Stimulated activated CD8-positive, alpha-beta memory T cell treated with anti-CD3 and anti-CD28 coated beads, Interleukin-15, amount 100 ng/mL, for 4 hours (primary cell): ENCODE results near the gene AGA.

Experiments used
- DNase-seq, 2 donors: peaks; one replicate each; pipeline ENCODE4 v3.0.0-alpha.2; 2020; ENCODE audit warnings: low read depth in 2 of 2

AGA gene

DNA sequence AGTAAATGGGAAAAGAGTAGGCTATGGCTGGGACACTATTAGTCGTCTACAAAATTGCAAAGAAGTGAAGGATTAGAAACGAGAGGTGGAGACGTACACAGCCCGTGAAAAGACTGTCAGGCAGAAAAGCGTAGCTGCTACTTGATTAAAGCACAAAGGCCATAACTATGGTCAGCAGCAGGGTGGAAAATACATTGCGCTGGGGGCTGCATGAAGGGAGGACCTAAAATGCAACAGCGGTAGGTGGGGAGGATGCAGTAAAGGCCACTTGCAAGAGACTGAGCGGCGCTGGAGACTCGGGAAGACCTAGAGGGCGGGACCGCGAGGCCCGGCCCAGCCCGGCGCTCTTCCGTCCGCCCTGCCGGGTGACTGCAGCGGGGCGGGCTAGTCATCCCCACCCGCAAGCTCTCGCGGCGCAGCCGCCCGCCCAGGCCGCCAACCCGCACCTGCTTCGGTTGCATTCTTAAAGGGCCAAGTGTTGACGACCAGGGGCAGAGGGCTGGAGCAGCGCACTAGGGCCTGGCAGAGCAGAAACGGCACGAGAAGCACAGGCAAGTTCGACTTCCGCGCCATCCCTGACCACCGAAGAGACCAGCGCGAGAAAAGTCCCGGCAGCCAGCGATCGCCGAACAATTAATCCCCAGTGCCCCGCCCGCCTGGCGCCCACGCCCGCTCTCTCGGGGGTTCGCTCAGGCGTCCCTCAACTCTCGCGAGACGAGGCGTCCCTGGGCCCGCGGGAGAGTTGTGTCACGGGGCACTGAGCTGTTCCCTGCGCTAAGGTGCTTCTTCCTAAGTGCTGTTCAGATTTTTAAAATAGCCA lies at the start of gene AGA:
Gene AGA, minus strand, starts transcription at position 635 of the 820 bp plus-strand sequence. Its CDS starts 62 bp downstream, at position 573.
- peak; percentile 92 for DNase-seq

DNA sequence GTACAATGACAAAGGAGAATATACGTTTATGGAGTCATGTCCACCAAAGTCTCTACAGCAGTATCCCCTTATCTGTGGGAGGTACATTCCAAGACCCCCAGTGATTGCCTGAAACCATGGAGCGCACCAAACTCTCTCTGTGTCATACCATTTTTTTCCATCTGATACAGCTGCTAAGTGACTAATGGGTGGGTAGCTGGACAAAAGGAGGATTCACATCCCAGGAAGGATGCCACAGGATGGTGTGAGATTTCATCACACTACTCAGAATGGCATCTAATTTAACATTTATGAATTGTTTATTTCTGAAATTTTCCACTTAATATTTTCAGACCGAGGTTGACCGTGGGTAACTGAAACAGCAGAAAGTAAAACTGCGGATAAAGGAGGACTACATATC lies 49.8 kb upstream of the AGA start:
- DNase-seq, result no peak

DNA sequence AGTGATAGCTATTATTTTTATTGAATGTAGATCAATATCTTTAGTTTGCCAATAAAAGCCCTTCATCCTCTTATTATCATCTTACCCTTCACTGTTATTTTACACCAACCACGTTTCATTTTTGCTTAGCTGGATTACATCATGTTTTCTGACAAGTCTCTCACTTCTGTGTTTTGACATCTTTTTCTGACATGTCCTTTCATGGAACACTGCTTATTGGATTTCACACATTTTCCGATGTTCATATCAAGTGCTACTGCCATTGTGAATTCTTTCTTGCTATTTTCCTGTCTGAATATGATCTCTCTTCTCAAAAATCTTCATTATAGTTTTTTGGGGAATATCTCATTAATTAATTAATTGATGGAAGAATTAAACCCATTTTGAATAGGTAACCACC lies 48.5 kb upstream of the AGA start:
- no peak for DNase-seq

DNA sequence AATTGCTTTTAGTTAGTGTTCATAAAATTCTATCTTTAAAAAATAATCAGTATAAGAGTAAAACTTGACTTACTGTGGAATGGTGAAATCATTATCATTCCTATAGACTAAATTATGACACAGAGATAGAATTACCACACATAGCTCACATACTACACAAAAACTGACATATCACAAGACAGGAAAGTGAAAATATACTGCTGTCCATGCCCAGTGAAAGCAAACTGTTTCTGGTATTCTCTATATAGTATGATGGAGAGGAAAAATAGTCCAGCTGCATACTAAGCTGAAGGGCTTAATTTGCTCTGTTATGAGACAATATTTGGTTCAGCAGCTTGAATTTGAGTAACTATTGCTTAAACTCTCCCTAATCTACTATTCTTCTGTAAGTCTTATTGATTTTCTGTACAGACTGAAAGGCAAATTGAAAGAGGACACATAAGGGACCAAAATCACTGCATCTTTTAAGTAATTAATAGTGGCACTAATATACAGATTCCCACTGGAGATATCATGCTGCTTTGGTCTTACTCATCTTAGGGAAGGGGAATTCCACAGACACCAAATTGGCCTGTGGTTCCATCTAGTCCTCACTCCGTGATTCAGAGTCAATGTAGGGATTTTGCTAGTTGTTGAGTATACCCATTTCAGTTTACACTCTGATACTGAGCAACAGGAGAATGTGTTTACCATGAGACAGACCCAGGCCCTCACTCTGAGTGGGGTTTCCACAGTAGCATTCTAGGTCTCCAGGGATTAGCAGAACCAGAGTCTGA lies 47.4 kb upstream of the AGA start:
- no peak for DNase-seq

DNA sequence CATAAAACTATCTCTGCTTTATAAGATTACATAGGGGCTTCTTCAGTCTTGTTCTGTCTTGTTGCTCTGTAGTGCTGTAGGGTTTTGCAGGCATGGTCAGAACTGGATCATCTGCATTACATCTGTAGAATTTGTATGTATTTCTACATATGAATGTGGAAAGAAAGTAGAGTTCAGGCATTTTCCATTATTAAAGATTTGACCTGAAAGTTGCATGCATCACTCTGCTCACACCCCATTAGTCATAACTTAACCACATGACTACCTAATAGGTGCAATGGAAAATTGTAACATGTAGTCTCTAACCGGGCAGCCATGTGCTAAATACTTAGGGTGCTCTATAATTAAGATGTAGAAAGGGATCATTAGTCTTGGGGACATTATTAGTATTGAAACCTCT lies 45.7 kb upstream of the AGA start:
- no peak for DNase-seq

DNA sequence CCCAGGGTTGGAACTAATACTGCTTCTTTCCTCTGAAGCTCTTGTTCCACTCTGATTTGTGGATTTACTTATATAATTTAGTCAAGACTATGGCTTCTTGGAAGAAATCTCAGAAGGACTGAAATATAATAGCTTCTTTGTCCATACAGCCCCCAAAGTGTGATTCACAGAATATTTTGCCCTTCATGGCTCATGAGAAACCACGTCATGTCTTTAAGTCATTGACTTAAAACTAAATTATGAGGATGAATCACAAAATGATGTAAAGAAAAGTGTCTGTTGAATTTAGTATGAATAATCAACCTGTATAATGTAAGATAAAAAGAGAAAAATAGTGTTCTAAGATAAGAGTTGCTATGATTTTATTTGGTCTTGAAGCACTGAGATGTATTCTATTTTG lies 43.3 kb upstream of the AGA start:
- DNase-seq, result no peak

DNA sequence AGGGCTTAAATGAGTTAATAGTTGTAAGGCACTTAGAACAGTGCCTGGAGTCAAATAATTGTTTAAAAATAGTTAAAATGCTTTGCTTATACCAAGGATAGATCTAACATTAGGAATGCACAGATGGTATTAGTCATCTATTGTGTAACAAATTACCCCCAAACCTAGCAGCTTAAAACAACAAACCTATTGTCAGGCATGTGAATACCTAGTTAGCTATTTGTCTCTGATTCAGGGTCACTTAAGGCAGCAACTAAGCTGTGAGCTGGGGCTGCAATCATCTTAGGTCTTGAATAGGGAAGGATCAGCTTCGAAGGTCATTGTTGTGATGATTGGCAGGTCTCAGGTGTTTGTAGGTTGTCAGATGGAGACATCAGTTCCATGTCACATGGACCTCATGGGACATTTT lies 42.4 kb upstream of the AGA start:
- no peak for DNase-seq

DNA sequence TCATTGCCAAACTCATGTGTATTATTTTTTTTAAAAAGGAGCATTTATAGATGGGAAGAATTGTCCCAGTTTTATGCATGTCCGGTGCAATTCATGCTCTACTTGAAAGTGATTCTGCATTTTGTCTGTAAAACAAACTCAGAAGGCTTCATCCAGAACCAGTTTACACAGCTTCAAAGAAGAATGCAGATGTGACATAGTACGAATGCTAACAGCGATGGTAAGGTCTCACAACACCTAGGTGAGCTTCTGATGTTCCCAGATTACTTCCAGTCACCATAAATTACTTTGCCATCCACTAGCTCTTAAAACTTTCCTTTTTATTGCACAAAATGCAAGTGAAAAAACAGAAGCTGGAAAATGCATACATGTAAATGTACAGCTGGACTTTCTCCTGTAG lies 41.5 kb upstream of the AGA start:
- no peak for DNase-seq

DNA sequence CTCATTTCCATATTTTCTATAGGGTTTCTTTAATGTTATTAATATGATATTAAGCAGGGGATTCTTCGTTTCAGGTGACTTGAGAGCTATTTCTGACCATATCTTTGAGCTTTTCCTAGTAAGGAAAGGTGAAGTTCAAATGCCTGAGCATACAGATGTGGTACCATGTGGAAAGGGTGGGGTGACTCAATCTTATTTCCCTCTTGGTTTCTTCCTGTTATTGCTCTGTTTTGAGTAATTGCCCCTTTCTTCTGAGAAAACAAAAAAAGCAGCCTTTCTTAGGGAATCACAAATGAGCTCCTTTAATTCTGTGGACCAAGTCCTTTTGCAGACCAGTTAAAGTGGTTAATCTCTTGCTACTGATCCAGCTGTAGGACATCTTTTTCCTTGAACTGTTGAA lies 41.0 kb upstream of the AGA start:
- DNase-seq, result no peak

DNA sequence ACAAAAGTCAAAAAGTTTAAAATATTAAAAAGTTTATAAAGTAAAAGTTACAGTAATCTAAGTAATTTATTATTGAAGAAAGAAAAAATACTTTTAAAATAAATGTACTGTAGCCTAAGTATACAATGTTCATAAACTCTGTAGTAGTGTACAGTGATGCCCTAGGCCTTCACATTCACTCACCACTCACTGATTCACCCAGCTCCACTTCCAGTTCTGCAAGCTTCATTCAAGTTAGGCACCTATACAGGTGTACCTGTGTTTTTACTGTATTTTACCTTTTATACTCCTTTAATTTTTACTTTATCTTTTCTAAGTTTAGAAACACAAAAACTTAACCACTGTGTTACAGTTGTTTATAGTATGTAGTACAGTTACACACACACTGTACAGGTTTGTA lies 40.1 kb upstream of the AGA start:
- DNase-seq, result no peak

DNA sequence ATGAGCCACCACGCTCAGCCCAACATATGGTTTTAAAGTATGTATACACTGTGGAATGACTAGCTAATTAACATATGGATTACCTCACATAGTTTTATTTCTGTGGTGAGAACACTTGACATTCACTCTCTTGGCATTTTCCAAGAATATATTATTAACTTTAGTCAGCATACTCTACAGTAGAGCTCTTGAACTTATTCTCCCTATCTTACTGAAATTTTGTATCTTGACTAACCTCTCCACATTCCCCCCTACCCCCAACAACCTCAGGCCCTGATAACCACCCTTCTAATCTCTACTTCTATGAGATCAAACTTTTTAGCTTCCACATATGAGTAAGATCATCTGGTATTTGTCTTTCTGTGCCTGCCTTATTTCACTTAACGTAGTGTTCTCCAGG lies 38.6 kb upstream of the AGA start:
- no peak for DNase-seq

DNA sequence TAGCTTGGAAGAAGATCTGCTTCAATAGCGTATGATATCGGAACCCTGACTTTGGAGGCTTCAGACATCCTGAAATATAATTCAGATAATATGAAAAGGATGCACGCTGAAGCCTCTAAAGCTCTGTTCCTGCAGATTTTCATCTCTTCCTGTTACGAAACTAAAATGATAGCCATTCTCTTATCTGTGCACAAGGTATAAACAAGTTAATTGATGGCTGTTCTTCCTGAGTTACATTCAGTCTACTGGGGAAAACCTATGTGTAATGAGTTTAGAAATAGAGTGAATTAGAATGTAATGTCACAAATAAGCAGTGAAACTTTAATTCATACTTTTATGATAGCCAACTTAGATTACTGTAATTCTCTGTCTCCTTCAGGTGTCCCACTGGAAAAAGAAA lies 36.8 kb upstream of the AGA start:
- no peak for DNase-seq

DNA sequence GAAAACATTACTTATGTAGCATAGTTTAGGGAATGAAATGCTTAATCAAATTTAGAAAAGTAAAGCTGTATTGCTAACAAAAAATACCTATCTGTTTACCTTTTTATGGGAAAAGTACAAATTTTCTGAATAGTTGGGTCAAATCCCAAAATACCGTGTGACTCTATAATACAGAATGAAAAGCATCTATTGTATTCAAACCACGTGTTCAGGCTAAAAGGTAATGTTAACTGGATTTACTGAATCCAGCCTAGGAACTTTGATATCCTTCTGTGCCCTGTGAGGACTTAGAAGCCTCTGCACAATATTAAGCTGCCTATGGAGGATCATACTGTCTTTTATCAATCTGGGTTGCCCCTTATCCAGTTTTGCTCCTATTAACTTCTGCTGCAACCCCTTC lies 36.3 kb upstream of the AGA start:
- no peak for DNase-seq

DNA sequence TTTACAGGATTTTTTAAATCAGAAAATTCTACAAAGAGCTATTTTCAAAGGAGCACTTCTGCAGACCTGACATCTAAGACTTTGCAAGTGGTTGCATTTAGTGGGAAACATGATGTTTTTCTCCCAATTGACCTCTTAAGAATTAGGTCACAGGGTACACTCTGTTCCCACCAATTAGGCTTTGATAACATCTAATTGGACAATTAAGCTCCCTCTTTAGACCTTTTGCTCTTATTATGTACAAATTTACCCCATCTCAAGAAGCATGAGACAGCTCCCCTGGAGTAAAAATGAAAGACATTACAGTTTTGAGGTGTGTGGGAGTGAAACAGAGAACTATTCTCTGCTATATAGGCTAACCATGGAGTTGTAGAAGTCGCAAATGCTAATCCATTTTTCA lies 31.8 kb upstream of the AGA start:
- no peak for DNase-seq

DNA sequence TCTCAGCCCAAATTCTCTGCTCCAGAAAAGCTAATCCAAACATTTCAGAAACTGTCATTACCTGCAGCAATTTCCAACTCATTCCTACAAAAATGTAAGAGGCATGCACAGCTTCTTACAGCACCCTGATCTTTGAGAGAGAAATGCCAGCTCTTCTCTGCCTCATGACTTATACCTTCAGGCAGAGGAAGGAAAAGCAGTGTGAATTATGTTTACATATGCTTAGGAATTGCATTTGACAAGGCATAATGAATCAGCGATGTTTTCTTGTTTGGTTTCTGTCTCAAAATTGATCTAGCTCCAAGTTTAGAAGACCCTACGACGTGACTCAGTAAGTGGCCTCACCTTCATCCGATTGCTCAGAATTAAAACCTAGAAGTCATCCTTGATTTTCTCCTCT lies 21.8 kb upstream of the AGA start:
- DNase-seq, result no peak

DNA sequence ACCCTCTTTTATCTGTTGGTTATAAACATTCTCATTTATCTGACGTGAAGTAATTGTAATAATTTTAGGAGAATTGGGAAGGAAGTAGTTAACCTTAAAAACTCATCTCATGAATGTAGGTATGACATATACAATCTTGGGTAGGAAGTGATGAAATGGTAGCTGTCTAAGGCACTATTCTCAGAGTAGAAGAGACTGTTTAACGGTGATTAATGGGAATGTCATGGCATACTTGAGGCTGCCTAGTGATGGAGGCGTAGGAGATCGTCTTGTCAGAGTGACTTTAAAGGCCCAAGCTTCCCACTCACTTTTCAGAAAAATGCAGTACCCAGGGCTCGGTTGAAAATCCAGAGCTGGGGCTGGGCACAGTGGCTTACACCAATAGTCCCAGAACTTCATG lies 19.4 kb upstream of the AGA start:
- no peak for DNase-seq

DNA sequence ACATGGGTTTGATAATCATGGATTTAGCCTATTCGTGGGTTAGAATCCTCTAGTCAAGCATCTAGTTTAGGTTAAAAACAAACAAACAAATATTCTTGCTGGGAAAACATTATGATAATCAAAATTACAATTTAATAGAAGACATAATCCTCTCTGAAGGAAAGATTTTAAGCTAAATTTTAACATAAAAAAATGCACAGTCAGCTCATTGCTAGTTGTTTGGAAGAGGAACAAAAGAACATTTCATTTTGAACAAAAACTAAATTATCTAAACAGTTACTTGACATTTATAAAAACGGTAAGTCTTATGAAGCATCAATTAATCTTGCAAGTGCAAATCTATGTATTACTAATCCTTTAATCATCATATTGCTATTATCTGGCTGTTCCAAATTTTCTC lies 18.2 kb upstream of the AGA start:
- no peak for DNase-seq

DNA sequence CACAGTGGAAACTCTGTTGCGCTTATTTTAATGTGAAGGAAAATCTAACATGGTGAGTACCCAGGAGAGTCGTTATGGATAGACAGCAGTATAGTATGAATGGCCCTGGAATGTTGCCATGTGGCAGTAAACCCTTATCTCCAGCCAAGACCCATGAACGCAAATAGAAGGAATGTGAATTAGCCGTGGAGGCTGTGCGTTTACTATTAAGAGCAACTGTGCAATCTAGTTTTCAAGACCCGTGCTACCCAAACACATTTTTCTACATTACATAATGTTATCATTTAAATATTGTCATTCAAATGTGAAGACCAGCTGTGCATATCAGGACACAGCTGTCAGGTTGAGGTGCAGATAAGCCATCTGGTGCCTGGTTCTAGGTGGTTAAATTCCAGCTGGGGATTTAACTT lies 13.3 kb upstream of the AGA start:
- DNase-seq, result no peak

DNA sequence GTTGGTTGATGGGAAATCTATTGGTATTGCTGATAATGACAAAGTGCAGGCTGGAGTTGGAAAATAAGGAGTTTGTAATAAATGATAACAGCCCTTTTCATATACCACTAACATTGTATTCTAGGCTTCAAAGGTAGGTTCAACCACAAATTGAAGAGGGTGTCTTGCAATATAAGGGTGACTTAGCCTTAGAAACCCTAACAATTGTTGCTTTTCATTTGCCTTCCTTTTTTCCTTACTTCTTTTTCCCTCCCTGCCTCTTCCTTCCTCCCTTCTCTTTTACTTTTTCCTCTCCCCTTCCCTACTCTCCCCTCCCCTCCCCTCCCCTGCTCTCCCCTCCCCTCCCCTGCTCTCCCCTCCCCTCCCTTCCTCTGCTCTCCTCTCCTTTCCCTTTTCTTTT lies 10.9 kb upstream of the AGA start:
- DNase-seq, result no peak

DNA sequence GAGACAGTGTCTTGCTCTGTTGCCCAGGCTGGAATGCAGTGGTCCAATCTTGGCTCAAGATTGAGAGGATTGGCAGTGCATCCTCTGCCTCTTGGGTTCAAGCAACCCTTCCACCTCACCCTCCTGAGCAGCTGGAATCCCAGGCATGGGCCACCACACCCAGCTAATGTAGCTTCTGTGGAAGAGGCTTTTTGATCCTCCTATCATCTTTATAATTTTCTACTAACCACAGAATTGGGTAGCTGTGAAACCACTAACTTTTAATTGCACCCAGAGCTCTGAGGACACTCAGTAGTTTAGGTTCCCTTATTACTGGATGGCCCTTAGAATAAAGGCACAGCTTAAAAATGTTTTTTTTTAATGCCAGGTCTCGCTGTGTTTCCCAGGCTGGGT lies 8.9 kb upstream of the AGA start:
- no peak for DNase-seq

DNA sequence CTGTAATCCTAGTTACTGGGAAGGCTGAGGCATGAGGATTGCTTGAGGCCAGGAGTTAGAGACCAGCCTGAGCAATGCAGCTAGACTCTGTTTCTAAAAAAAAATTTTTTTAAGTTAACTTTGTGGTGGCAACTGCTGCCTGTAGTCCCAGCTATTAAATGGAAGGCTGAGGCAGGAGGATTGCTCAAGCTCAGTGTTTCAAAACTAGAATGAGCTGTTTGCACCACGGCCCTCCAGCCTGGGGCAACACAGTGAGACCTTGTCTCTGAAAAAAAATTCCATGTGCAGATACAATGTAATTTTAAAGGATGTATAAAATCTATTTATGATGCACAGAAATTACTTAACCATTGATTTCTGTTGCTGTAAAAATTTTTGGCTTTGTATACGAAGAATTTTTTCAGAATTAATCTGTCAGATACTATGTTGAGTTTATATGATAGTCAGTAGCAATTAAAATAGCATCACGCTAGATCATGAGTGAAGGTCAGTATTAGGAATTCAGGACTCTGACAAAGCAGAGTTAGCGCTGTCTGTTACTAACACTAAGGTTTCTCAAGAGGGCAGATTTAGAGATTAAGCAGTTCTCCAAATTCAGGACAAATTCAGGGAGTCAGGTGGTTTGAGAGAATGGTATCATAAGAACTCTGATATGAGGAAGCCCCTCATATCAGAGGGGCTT lies 8.3 kb upstream of the AGA start:
- no peak for DNase-seq

DNA sequence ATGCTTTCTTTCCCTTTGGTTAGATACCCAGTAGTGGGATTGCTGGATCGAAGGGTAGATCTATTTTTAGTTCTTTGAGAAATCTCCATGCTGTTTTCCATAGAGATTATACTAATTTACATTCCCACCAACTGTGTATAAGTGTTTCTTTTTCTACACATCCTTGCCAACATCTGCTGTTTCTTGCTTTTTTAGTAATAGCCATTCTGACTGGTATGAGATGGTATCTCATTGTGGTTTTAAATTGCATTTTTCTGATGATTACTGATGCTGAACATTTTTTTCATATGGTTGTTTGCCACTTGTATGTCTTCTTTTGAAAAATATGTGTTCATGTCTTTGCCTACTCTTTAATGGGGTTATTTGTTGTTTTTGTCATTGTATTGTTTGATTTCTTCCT lies 6.6 kb upstream of the AGA start:
- DNase-seq, result no peak
